Keratinocyte (primary cell): ENCODE data around the gene PKP2.

Experiments used
- CTCF ChIP-seq, 3 experiments: IDR thresholded peaks in 1 of 3; conservative IDR thresholded peaks in 1 of 3; optimal IDR thresholded peaks in 1 of 3; 2 replicates in 2 of 3; 3 replicates in 1 of 3; pipeline versions ENCODE3 to v1.5.1; 2011; ENCODE audit warnings: low read length in 3 of 3, mild to moderate bottlenecking in 3 of 3, moderate library complexity in 2 of 3, control low read depth in 1 of 3, inconsistent platforms in 1 of 3; ENCODE audit not compliant: insufficient read depth in 2 of 3; ENCODE audit errors: extremely low read depth in 1 of 3
- EZH2 ChIP-seq: IDR thresholded peaks from one replicate; pipeline ENCODE4 v1.6.1; 2012; ENCODE audit warnings: inconsistent platforms, mild to moderate bottlenecking, low read length, moderate library complexity

- TF ChIP-seq EZH2 (no peak), CTCF (optimal IDR thresholded peaks at IDR 0.05 in 1 of 3, IDR thresholded peaks at IDR 0.05 in 1 of 3, conservative IDR thresholded peaks at IDR 0.05 in 1 of 3; ENCODE audit: extremely low read depth in 1 of 3, insufficient read depth in 2 of 3, low read length in 3 of 3) (no peak)
These were observed 92.3 kb downstream of the PKP2 start for GRCh38 chr12:32804301-32804700.
